ENCODE measurements around the gene ZNF576. TPM values are rescaled to one million over a fixed set of nuclear protein-coding genes. Genes with fewer than 3 reads are reported as not detected.
"Not testable (repeated sequence)": the region's sequence is repeated elsewhere in the genome, so short reads cannot be mapped to it uniquely, and the experiment has no call there.

Gene ZNF576
- total and polyA plus RNA-seq, 2 of the 4 experiments (the other 2 are of a cell fraction): 13.8 to 19.5 TPM

GRCh38 chr19:43595999-43596841 lies at the start of gene ZNF576, which contains the start of gene IRGQ (continued):
- TF ChIP-seq, protein P1, sequence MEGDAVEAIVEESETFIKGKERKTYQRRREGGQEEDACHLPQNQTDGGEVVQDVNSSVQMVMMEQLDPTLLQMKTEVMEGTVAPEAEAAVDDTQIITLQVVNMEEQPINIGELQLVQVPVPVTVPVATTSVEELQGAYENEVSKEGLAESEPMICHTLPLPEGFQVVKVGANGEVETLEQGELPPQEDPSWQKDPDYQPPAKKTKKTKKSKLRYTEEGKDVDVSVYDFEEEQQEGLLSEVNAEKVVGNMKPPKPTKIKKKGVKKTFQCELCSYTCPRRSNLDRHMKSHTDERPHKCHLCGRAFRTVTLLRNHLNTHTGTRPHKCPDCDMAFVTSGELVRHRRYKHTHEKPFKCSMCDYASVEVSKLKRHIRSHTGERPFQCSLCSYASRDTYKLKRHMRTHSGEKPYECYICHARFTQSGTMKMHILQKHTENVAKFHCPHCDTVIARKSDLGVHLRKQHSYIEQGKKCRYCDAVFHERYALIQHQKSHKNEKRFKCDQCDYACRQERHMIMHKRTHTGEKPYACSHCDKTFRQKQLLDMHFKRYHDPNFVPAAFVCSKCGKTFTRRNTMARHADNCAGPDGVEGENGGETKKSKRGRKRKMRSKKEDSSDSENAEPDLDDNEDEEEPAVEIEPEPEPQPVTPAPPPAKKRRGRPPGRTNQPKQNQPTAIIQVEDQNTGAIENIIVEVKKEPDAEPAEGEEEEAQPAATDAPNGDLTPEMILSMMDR (conservative IDR thresholded peaks at IDR 0.05; ENCODE audit: low read depth, low read length): 0 out of 2 replicates have a peak, but pooled peaks have one; percentile 3
- no peak for TF ChIP-seq MAFK (IDR thresholded peaks at IDR 0.05; ENCODE audit: low read depth, low read length)
- TF ChIP-seq USF2 (IDR thresholded peaks at IDR 0.05; ENCODE audit: low read depth, low read length): no peak; the same call in 1 of the 2 replicates
- TF ChIP-seq MXI1 (IDR thresholded peaks at IDR 0.05; ENCODE audit: borderline replicate concordance, low read depth, low read length): 0 out of 2 replicates have a peak, but pooled peaks have one; percentile 57
- 0 out of 2 replicates have a peak, but pooled peaks have one; percentile 9 for TF ChIP-seq NFE2L2 (IDR thresholded peaks at IDR 0.05; ENCODE audit: low read depth, low read length)

DNA sequence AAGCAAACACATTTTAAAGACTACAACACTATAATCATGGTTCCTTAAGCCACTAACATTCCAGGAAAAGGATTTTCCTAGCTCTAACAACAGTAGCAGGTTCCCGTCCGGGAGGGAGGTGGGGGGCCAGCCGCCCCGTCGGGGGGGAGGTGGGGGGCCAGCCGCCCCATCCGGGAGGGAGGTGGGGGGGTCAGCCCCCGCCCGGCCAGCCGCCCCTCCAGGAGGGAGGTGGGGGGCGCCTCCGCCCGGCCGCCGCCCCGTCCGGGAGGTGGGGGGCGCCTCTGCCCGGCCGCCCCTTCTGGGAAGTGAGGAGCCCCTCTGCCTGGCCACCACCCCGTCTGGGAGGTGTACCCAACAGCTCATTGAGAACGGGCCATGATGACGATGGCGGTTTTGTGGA lies 48.5 kb upstream of the ZNF576 start:
- intact Hi-C loops (cut with micrococcal nuclease); in situ Hi-C loops (cut with MboI; ENCODE audit: low sequenced_read_pairs); H3K9ac ChIP-seq (ENCODE audit: low read depth, low read length); H3K4me2 ChIP-seq (ENCODE audit: low read depth, low read length); POLR2A ChIA-PET (ENCODE audit: unreplicated experiment); H2BK5ac ChIP-seq (ENCODE audit: low read depth, low read length, poor library complexity, severe bottlenecking); H2AK5ac ChIP-seq (ENCODE audit: low read depth, low read length); H3K4ac ChIP-seq (ENCODE audit: low read depth, low read length); H3K4me1 ChIP-seq (ENCODE audit: control insufficient read depth, insufficient read depth, low read length); H3K14ac ChIP-seq (replicated peaks; ENCODE audit: low read depth, low read length); CTCF ChIA-PET; H2BK120ac ChIP-seq (ENCODE audit: low read depth, low read length); H2BK15ac ChIP-seq (ENCODE audit: low read depth, low read length); H2BK20ac ChIP-seq (ENCODE audit: low read depth, low read length); H3K27me3 ChIP-seq (ENCODE audit: control insufficient read depth, insufficient read depth, low read length); H2AFZ ChIP-seq (replicated peaks; ENCODE audit: low read length, poor library complexity); ATAC-seq (ENCODE audit: low read depth); H4K91ac ChIP-seq (ENCODE audit: insufficient read depth, low read depth, low read length); H3K4me3 ChIP-seq (ENCODE audit: insufficient read depth, low read depth, low read length); H4K20me1 ChIP-seq (ENCODE audit: insufficient read depth, low read length); H3K23ac ChIP-seq (ENCODE audit: low read depth, low read length); H3K9me1 ChIP-seq (ENCODE audit: insufficient read depth, low read length); H3K18ac ChIP-seq (ENCODE audit: low read depth, low read length); H3K56ac ChIP-seq (ENCODE audit: extremely low read depth, insufficient read depth, low read length); H4K8ac ChIP-seq (ENCODE audit: low read depth in 2 of 2, low read length in 2 of 2); H3K27ac ChIP-seq (ENCODE audit: insufficient read depth, low read length); H3K79me1 ChIP-seq (ENCODE audit: low read depth in 1 of 2, low read length in 2 of 2); H3K9me3 ChIP-seq (ENCODE audit: control insufficient read depth, insufficient read depth, low read length); H4K5ac ChIP-seq (ENCODE audit: low read depth, low read length); DNase-seq; dilution Hi-C loops (cut with HindIII; ENCODE audit: low sequenced_read_pairs, unreplicated experiment); BruUV-seq (replicated peaks); H2AK9ac ChIP-seq (replicated peaks; ENCODE audit: low read depth, low read length, poor library complexity): not testable (repeated sequence)
- H3K36me3 ChIP-seq (ENCODE audit: control insufficient read depth, insufficient read depth, low read length): peaks cover 42% of the 10 kb centered on the region
- WGBS, 2 experiments (ENCODE audit: extremely low coverage in 2 of 2, insufficient read length in 1 of 2): no CpG with 5 or more reads among the region's 24 CpGs

Data from IMR-90 (cell line).